Measurements from ENCODE around the gene TRAPPC4. TPM values are rescaled to one million over a fixed set of nuclear protein-coding genes. Genes with fewer than 3 reads are reported as not detected.
A peak's percentile ranks its signal among the peaks of the same experiment; 100 is the strongest.

TRAPPC4 gene
- total and polyA plus RNA-seq, 9 donors = 34.0 to 59.1 (median 55.1) TPM

- 72 to 74% (median 73%) methylated on average over 4 of the region's 4 CpGs for WGBS, 3 donors
- intact Hi-C loops (cut with DNase I) = no loop called here
- Histone ChIP-seq H3K4me3 (no peak overlapping the region), H3K27ac (no peak overlapping the region), H3K4me1 (ENCODE audit: insufficient read depth) (no peaks in the 10 kb centered on the region), H3K27me3 (no peaks in the 10 kb centered on the region), H3K36me3 (no peaks in the 10 kb centered on the region), H3K9me3 (no peaks in the 10 kb centered on the region)
- DNase-seq = no peak
- TF ChIP-seq CTCF (IDR thresholded peaks at IDR 0.05) = no peak
- TF ChIP-seq EP300 (IDR thresholded peaks at IDR 0.05) = no peak
- no peak for TF ChIP-seq POLR2A (IDR thresholded peaks at IDR 0.05)
Measured at GRCh38 chr11:119065369-119065768, 46.8 kb downstream of the TRAPPC4 start.

GRCh38 chr11:119067371-119068222 lies 49.0 kb downstream of the TRAPPC4 start, which contains the start of gene VPS11:
Gene VPS11, plus strand, starts transcription at chr11:119067818. Its CDS starts 6 bp downstream, at chr11:119067824.
- no peaks in the 10 kb centered on the region for H3K36me3 ChIP-seq
- H3K27ac ChIP-seq = peak within 1 kb of the TSS; percentile 66 to 78
- no peaks in the 10 kb centered on the region for H3K27me3 ChIP-seq
- TF ChIP-seq EP300 (IDR thresholded peaks at IDR 0.05) (peak; percentile 55), CTCF (IDR thresholded peaks at IDR 0.05) (no peak), POLR2A (IDR thresholded peaks at IDR 0.05) (peak; percentile 57)
- DNase-seq = peak; percentile 95 to 98 (median 97)
- 0% methylated on average over 44 to 49 of the region's 49 CpGs for WGBS, 3 donors
- H3K4me1 ChIP-seq (ENCODE audit: insufficient read depth) = no peaks in the 10 kb centered on the region
- H3K9me3 ChIP-seq = no peaks in the 10 kb centered on the region
- intact Hi-C loops (cut with DNase I) = no loop called here
- peak within 1 kb of the TSS; percentile 84 for H3K4me3 ChIP-seq

Small RNAs within 50 kb of the gene (microRNA-seq; reads per million reads assigned to microRNA genes)
- 0 to 0.38 (median 0.16) reads per million in 3 donors for gene MIR3656

Small RNAs within 50 kb of the gene (small RNA-seq; reads per million reads assigned to genes)
- not detected for gene AP003392.2
- gene RF00017 = not detected
- gene RF00019 = not detected

Other genes starting within 250 kb of the TRAPPC4 start
- gene DDX6, start 227.6 kb upstream of the TRAPPC4 start, total RNA-seq = 100 to 1,000 TPM in 5 of 7 donors, 10 to 100 TPM in 2; 81.6 to 212 (median 158) TPM
- 10 to 100 TPM; 33.9 to 80.6 TPM for gene DDX6, start 227.6 kb upstream of the TRAPPC4 start, polyA plus RNA-seq
- gene CXCR5, start 134.9 kb upstream of the TRAPPC4 start, total RNA-seq = under 1 TPM in 1 of 7 donors, not detected in 6; 0.05 TPM
- under 1 TPM in 1 of 2 donors, not detected in 1; 0.17 TPM for gene CXCR5, start 134.9 kb upstream of the TRAPPC4 start, polyA plus RNA-seq
- gene BCL9L, start 92.8 kb upstream of the TRAPPC4 start, total RNA-seq = 100 to 1,000 TPM in 1 of 7 donors, 10 to 100 TPM in 6; 12.9 to 145 (median 79.9) TPM
- gene BCL9L, start 92.8 kb upstream of the TRAPPC4 start, polyA plus RNA-seq = 10 to 100 TPM in 1 of 2 donors, 1 to 10 TPM in 1; 5.5 to 31.2 TPM
- not detected for gene UPK2, start 62.5 kb upstream of the TRAPPC4 start, total RNA-seq
- under 1 TPM in 1 of 2 donors, not detected in 1; 0.13 TPM for gene UPK2, start 62.5 kb upstream of the TRAPPC4 start, polyA plus RNA-seq
- not detected for gene FOXR1, start 47.0 kb upstream of the TRAPPC4 start, total RNA-seq
- gene FOXR1, start 47.0 kb upstream of the TRAPPC4 start, polyA plus RNA-seq = 1 to 10 TPM in 1 of 2 donors, not detected in 1; 1.7 TPM
- 10 to 100 TPM; 23.4 to 51.0 (median 27.8) TPM for gene CENATAC, start 20.6 kb upstream of the TRAPPC4 start, total RNA-seq
- 10 to 100 TPM; 19.9 to 21.6 TPM for gene CENATAC, start 20.6 kb upstream of the TRAPPC4 start, polyA plus RNA-seq
- 1,000 to 10,000 TPM; 1,999 to 7,045 (median 2,410) TPM for gene RPS25, start 423 bp upstream of the TRAPPC4 start, total RNA-seq
- 1,000 to 10,000 TPM; 2,845 to 5,915 TPM for gene RPS25, start 423 bp upstream of the TRAPPC4 start, polyA plus RNA-seq
- 10 to 100 TPM; 11.2 to 38.1 (median 14.8) TPM for gene SLC37A4, start 12.1 kb downstream of the TRAPPC4 start, total RNA-seq
- 10 to 100 TPM; 10.5 to 11.9 TPM for gene SLC37A4, start 12.1 kb downstream of the TRAPPC4 start, polyA plus RNA-seq
- gene HYOU1, start 38.4 kb downstream of the TRAPPC4 start, total RNA-seq = 100 to 1,000 TPM in 2 of 7 donors, 10 to 100 TPM in 5; 26.5 to 156 (median 69.7) TPM
- 10 to 100 TPM; 34.6 to 99.3 TPM for gene HYOU1, start 38.4 kb downstream of the TRAPPC4 start, polyA plus RNA-seq
- gene VPS11, start 49.1 kb downstream of the TRAPPC4 start, total RNA-seq = 10 to 100 TPM; 24.3 to 45.0 (median 34.9) TPM
- gene VPS11, start 49.1 kb downstream of the TRAPPC4 start, polyA plus RNA-seq = 10 to 100 TPM; 40.1 to 47.8 TPM
- gene HMBS, start 66.1 kb downstream of the TRAPPC4 start, total RNA-seq = 10 to 100 TPM in 2 of 7 donors, 1 to 10 TPM in 5; 1.1 to 19.4 (median 8.7) TPM
- 1 to 10 TPM; 4.6 to 7.6 TPM for gene HMBS, start 66.1 kb downstream of the TRAPPC4 start, polyA plus RNA-seq
- 10 to 100 TPM; 14.1 to 31.3 (median 24.4) TPM for gene DPAGT1, start 83.1 kb downstream of the TRAPPC4 start, total RNA-seq
- gene DPAGT1, start 83.1 kb downstream of the TRAPPC4 start, polyA plus RNA-seq = 10 to 100 TPM; 18.3 to 61.4 TPM
- 10 to 100 TPM in 1 of 7 donors, 1 to 10 TPM in 6; 4.4 to 13.6 (median 8.8) TPM for gene C2CD2L, start 88.6 kb downstream of the TRAPPC4 start, total RNA-seq
- 1 to 10 TPM; 2.8 to 5.5 TPM for gene C2CD2L, start 88.6 kb downstream of the TRAPPC4 start, polyA plus RNA-seq
- gene HINFP, start 102.8 kb downstream of the TRAPPC4 start, total RNA-seq = 10 to 100 TPM; 15.2 to 27.9 (median 22.8) TPM
- 10 to 100 TPM; 17.5 to 20.4 TPM for gene HINFP, start 102.8 kb downstream of the TRAPPC4 start, polyA plus RNA-seq
- gene ABCG4, start 130.3 kb downstream of the TRAPPC4 start, total RNA-seq = under 1 TPM in 4 of 7 donors, not detected in 3; 0.10 to 0.80 (median 0.32) TPM
- 1 to 10 TPM in 1 of 2 donors, under 1 TPM in 1; 0.06 to 1.3 TPM for gene ABCG4, start 130.3 kb downstream of the TRAPPC4 start, polyA plus RNA-seq
- 10 to 100 TPM in 3 of 7 donors, 1 to 10 TPM in 4; 4.4 to 13.4 (median 9.4) TPM for gene NLRX1, start 150.0 kb downstream of the TRAPPC4 start, total RNA-seq
- 1 to 10 TPM; 3.1 to 6.1 TPM for gene NLRX1, start 150.0 kb downstream of the TRAPPC4 start, polyA plus RNA-seq
- gene NHERF4, start 166.7 kb downstream of the TRAPPC4 start, total RNA-seq = 10 to 100 TPM in 1 of 7 donors, 1 to 10 TPM in 1, under 1 TPM in 3, not detected in 2; 0.32 to 27.5 (median 0.95) TPM
- gene NHERF4, start 166.7 kb downstream of the TRAPPC4 start, polyA plus RNA-seq = under 1 TPM in 1 of 2 donors, not detected in 1; 0.11 TPM
- gene CBL, start 187.6 kb downstream of the TRAPPC4 start, total RNA-seq = 10 to 100 TPM in 5 of 7 donors, 1 to 10 TPM in 2; 7.6 to 17.9 (median 13.4) TPM
- gene CBL, start 187.6 kb downstream of the TRAPPC4 start, polyA plus RNA-seq = 10 to 100 TPM in 1 of 2 donors, 1 to 10 TPM in 1; 3.6 to 12.3 TPM